ENCODE measurements around the gene SLC38A10.

SLC38A10 gene

DNA sequence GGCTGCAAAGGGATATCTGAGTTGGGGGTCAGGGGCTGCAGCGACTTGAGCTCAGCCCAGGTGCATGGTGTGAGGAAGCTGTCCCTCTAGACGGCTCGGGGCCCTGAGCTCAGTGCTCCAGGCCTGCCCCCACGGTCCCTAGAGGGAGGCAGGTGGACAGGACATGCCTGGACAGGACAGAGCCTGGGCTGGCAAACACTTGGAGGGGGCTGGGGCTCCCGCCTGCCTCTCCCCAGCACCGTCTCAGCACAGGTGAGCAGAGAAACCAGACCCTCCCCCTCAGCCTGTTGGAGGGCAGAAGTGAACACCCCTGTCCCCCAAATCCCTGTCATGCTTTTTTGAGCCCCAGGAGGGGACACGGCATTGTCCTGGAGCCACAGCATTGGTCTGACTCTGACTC, 11.4 kb upstream of the SLC38A10 start:
- ChIA-PET CTCF (interaction anchor here (2.4 kb wide), 1 partner anchor 11 kb away, joined by 10 read pairs; the partner anchor contains the start of gene SLC38A10), POLR2A (no interaction called here)
- H3K4me3 ChIP-seq (ENCODE audit: low read depth, low read length), result no peak overlapping the region
- TF ChIP-seq, protein P1, sequence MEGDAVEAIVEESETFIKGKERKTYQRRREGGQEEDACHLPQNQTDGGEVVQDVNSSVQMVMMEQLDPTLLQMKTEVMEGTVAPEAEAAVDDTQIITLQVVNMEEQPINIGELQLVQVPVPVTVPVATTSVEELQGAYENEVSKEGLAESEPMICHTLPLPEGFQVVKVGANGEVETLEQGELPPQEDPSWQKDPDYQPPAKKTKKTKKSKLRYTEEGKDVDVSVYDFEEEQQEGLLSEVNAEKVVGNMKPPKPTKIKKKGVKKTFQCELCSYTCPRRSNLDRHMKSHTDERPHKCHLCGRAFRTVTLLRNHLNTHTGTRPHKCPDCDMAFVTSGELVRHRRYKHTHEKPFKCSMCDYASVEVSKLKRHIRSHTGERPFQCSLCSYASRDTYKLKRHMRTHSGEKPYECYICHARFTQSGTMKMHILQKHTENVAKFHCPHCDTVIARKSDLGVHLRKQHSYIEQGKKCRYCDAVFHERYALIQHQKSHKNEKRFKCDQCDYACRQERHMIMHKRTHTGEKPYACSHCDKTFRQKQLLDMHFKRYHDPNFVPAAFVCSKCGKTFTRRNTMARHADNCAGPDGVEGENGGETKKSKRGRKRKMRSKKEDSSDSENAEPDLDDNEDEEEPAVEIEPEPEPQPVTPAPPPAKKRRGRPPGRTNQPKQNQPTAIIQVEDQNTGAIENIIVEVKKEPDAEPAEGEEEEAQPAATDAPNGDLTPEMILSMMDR (IDR thresholded peaks at IDR 0.05; ENCODE audit: insufficient read depth, low read length, missing control alignments), result no peak
- DNase-seq (ENCODE audit: low read depth, low spot score), result no peak

DNA sequence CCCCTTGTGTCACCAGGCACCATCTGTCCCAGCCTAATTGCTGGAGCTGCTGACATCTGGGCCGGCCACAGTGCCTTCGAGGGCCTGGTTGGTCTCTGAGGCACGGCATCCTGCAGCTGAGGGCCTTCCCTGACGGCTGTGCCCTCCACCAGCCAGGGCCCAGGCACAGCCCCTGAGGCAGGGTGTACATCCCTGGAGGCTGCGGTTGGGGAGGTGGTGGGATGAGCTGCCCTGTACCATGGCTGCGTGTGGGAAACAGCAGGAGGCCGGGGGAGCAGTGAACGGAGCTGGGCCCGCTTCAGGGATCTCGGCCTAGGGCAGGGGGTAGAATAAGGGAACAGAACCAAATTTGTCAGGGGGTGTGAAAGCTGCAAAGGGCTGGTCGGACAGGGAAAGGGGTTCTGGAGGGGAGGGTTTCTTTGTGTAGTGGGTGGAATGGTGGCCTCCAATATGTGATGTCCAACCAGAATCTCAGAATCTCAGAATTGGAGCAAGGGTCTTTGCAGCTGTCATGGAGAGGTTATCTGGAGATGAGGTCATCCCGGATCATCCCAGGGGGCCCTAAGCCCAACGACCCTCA, 10.0 kb upstream of the SLC38A10 start:
- ChIA-PET CTCF (interaction anchor here (0.8 to 1.7 kb wide), 3 partner anchors 10 to 66 kb away, joined by 3 to 5 read pairs (median 4); partner anchors contain the start of gene SLC38A10), POLR2A (no interaction called here)
- DNase-seq (ENCODE audit: low read depth, low spot score), result no peak
- TF ChIP-seq, protein P1 (IDR thresholded peaks at IDR 0.05; ENCODE audit: insufficient read depth, low read length, missing control alignments), result no peak
- H3K4me3 ChIP-seq (ENCODE audit: low read depth, low read length), result no peak overlapping the region

- DNase-seq (ENCODE audit: low read depth, low spot score), result no peak
- POLR2A ChIA-PET, result no interaction called here
- CTCF ChIA-PET, result interaction anchor here (0.8 to 1.7 kb wide), 3 partner anchors 9 to 67 kb away, joined by 3 to 5 read pairs (median 5); partner anchors contain the start of gene SLC38A10
- TF ChIP-seq, protein P1 (IDR thresholded peaks at IDR 0.05; ENCODE audit: insufficient read depth, low read length, missing control alignments), result no peak
- no peak overlapping the region for H3K4me3 ChIP-seq (ENCODE audit: low read depth, low read length)
Observed at GRCh38 chr17:81304196-81305015, 9.3 kb upstream of the SLC38A10 start.

DNA sequence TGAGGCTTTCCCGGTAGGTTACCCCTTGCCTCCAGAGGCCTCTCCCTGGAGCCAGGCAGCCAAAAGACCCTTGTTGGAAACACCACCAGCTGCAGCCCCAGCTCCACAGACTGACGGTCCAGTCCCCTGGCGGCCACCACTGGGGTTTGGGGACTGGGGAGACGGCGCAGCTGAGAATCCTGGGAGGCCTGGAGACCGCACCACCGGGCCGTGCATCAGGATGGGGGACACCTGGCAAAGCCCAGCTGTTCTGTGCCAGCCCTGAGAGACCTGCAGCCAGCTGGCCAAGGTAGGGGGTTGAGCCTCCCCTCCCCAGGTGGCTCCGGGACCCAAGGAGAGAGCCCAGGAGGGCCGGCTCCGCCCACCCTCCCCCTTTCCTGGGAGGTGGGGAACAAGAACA, 8.3 kb upstream of the SLC38A10 start:
- ChIA-PET POLR2A (no interaction called here), CTCF (interaction anchor here (0.5 to 1.5 kb wide), 3 partner anchors 8 to 181 kb away, joined by 3 to 5 read pairs (median 5); partner anchors contain the start of gene SLC38A10)
- TF ChIP-seq, protein P1 (IDR thresholded peaks at IDR 0.05; ENCODE audit: insufficient read depth, low read length, missing control alignments), result no peak
- H3K4me3 ChIP-seq (ENCODE audit: low read depth, low read length), result no peak overlapping the region
- no peak for DNase-seq (ENCODE audit: low read depth, low spot score)

- CTCF ChIA-PET, result interaction anchor here (0.5 to 1.5 kb wide), 3 partner anchors 8 to 182 kb away, joined by 3 to 5 read pairs (median 5); partner anchors contain the start of gene SLC38A10
- no peak overlapping the region for H3K4me3 ChIP-seq (ENCODE audit: low read depth, low read length)
- DNase-seq (ENCODE audit: low read depth, low spot score), result no peak
- TF ChIP-seq, protein P1 (IDR thresholded peaks at IDR 0.05; ENCODE audit: insufficient read depth, low read length, missing control alignments), result peak; percentile 4
- POLR2A ChIA-PET, result no interaction called here
Observed at GRCh38 chr17:81302861-81303333, 7.8 kb upstream of the SLC38A10 start.

GRCh38 chr17:81302324-81302723, 7.2 kb upstream of the SLC38A10 start:
- POLR2A ChIA-PET, result no interaction called here
- no peak overlapping the region for H3K4me3 ChIP-seq (ENCODE audit: low read depth, low read length)
- CTCF ChIA-PET, result interaction anchor here (1.5 kb wide), 1 partner anchor 182 kb away, joined by 5 read pairs; no protein-coding TSS in a partner anchor
- no peak for DNase-seq (ENCODE audit: low read depth, low spot score)
- TF ChIP-seq, protein P1 (IDR thresholded peaks at IDR 0.05; ENCODE audit: insufficient read depth, low read length, missing control alignments), result no peak

Measured in AG04449 (cell line).